Measurements from ENCODE around the gene FAHD1. TPM values are rescaled to one million over a fixed set of nuclear protein-coding genes. Genes with fewer than 3 reads are reported as not detected.
A peak's percentile ranks its signal among the peaks of the same experiment; 100 is the strongest.

Gene FAHD1
- total RNA-seq, 2 experiments from 2014 or later: 4.1 to 4.5 TPM

- no peaks in the 10 kb centered on the region for H3K27me3 Mint-ChIP-seq
- intact Hi-C loops (cut with DNase I, micrococcal nuclease): no loop called here
These were observed 17.7 kb upstream of the FAHD1 start for GRCh38 chr16:1809281-1809801.

DNA sequence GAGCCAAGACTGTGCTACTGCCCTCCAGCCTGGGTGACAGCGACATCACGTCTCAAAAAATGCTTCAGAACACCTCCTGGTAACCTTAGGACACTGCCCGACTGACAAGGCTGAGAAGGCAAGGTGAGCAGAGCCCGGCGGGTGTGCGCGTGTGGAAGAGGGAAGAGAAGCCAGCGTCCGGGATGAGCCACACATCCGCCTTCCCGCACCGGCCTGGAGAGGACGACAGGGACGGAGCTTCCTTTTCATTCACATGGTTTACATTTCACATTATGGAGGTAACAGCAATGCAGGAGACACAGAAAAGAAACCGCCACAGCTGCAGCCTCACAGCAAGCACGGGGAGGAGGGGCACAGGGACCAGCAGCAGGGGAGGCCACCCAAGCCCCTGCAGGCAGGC, 16.9 kb upstream of the FAHD1 start:
- intact Hi-C loops (cut with DNase I, micrococcal nuclease): no loop called here
- H3K27me3 Mint-ChIP-seq: no peaks in the 10 kb centered on the region
- ChIA-PET POLR2A (interaction anchor here (1.5 kb wide), 1 partner anchor 27 kb away, joined by 3 read pairs; the partner anchor contains the start of genes NUBP2 and SPSB3), CTCF (no interaction called here)
- H3K4me3 Mint-ChIP-seq: no peak overlapping the region
- no peak overlapping the region for H3K27ac Mint-ChIP-seq
- ATAC-seq (ENCODE audit: poor library complexity) (no peak), DNase-seq (no peak)
- no peaks in the 10 kb centered on the region for H3K9me3 Mint-ChIP-seq
- peaks cover 6% of the 10 kb centered on the region for H3K4me1 Mint-ChIP-seq (ENCODE audit: low read depth)
- Histone ChIP-seq H3K27me3 (ENCODE audit: control insufficient read depth in 1 of 2, insufficient read depth in 2 of 2, low read length in 2 of 2) (no peaks in the 10 kb centered on the region), H3K4me3 (ENCODE audit: low read length) (no peak overlapping the region), H3K4me1 (ENCODE audit: insufficient read depth, low read length) (peaks cover 3% of the 10 kb centered on the region), H3K36me3 (ENCODE audit: insufficient read depth, low read length) (peaks cover 49% of the 10 kb centered on the region), H3K27ac (ENCODE audit: low read depth in 1 of 2, low read length in 2 of 2) (no peak overlapping the region), H3K9me3 (ENCODE audit: control insufficient read depth in 1 of 2, insufficient read depth in 1 of 2, low read length in 2 of 2) (peaks cover 0 to 5% of the 10 kb centered on the region in 2 experiments)
- peaks cover 55% of the 10 kb centered on the region for H3K36me3 Mint-ChIP-seq (ENCODE audit: low read depth)
- TF ChIP-seq, protein P1, sequence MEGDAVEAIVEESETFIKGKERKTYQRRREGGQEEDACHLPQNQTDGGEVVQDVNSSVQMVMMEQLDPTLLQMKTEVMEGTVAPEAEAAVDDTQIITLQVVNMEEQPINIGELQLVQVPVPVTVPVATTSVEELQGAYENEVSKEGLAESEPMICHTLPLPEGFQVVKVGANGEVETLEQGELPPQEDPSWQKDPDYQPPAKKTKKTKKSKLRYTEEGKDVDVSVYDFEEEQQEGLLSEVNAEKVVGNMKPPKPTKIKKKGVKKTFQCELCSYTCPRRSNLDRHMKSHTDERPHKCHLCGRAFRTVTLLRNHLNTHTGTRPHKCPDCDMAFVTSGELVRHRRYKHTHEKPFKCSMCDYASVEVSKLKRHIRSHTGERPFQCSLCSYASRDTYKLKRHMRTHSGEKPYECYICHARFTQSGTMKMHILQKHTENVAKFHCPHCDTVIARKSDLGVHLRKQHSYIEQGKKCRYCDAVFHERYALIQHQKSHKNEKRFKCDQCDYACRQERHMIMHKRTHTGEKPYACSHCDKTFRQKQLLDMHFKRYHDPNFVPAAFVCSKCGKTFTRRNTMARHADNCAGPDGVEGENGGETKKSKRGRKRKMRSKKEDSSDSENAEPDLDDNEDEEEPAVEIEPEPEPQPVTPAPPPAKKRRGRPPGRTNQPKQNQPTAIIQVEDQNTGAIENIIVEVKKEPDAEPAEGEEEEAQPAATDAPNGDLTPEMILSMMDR (IDR thresholded peaks at IDR 0.05): no peak

More at GRCh38 chr16:1809281-1809801, 17.7 kb upstream of the FAHD1 start:
- ChIA-PET CTCF (no interaction called here), POLR2A (interaction anchor here (1.5 kb wide), 1 partner anchor 27 kb away, joined by 3 read pairs; the partner anchor contains the start of genes NUBP2 and SPSB3)
- DNase-seq (peak in 1 of 14 experiments; percentile 27), ATAC-seq (ENCODE audit: poor library complexity) (no peak)
- Mint-ChIP-seq H3K4me1 (ENCODE audit: low read depth) (peaks cover 6% of the 10 kb centered on the region), H3K4me3 (no peak overlapping the region), H3K27ac (no peak overlapping the region), H3K36me3 (ENCODE audit: low read depth) (peaks cover 55% of the 10 kb centered on the region), H3K9me3 (no peaks in the 10 kb centered on the region)
- H3K9me3 ChIP-seq (ENCODE audit: control insufficient read depth in 1 of 2, insufficient read depth in 1 of 2, low read length in 2 of 2): peaks cover 0 to 5% of the 10 kb centered on the region in 2 experiments
- peaks cover 3% of the 10 kb centered on the region for H3K4me1 ChIP-seq (ENCODE audit: insufficient read depth, low read length)
- H3K36me3 ChIP-seq (ENCODE audit: insufficient read depth, low read length): peaks cover 49% of the 10 kb centered on the region
- TF ChIP-seq, protein P1 (IDR thresholded peaks at IDR 0.05): no peak
- H3K4me3 ChIP-seq (ENCODE audit: low read length): no peak overlapping the region
- H3K27me3 ChIP-seq (ENCODE audit: control insufficient read depth in 1 of 2, insufficient read depth in 2 of 2, low read length in 2 of 2): no peaks in the 10 kb centered on the region
- no peak overlapping the region for H3K27ac ChIP-seq (ENCODE audit: low read depth in 1 of 2, low read length in 2 of 2)

GRCh38 chr16:1810536-1810935, 16.5 kb upstream of the FAHD1 start:
- Histone ChIP-seq H3K4me3 (ENCODE audit: low read length) (no peak overlapping the region), H3K36me3 (ENCODE audit: insufficient read depth, low read length) (peaks cover 50% of the 10 kb centered on the region), H3K27me3 (ENCODE audit: control insufficient read depth in 1 of 2, insufficient read depth in 2 of 2, low read length in 2 of 2) (no peaks in the 10 kb centered on the region), H3K9me3 (ENCODE audit: control insufficient read depth in 1 of 2, insufficient read depth in 1 of 2, low read length in 2 of 2) (peaks cover 0 to 5% of the 10 kb centered on the region in 2 experiments), H3K4me1 (ENCODE audit: insufficient read depth, low read length) (peaks cover 3% of the 10 kb centered on the region), H3K27ac (ENCODE audit: low read depth in 1 of 2, low read length in 2 of 2) (no peak overlapping the region)
- no peaks in the 10 kb centered on the region for H3K9me3 Mint-ChIP-seq
- H3K4me1 Mint-ChIP-seq (ENCODE audit: low read depth): peaks cover 6% of the 10 kb centered on the region
- no peak overlapping the region for H3K4me3 Mint-ChIP-seq
- ChIA-PET POLR2A (interaction anchor here (1.5 kb wide), 1 partner anchor 28 kb away, joined by 3 read pairs; the partner anchor contains the start of genes NUBP2 and SPSB3), CTCF (no interaction called here)
- no peak overlapping the region for H3K27ac Mint-ChIP-seq
- H3K36me3 Mint-ChIP-seq (ENCODE audit: low read depth): peaks cover 55% of the 10 kb centered on the region
- intact Hi-C loops (cut with DNase I, micrococcal nuclease): no loop called here
- TF ChIP-seq, protein P1 (IDR thresholded peaks at IDR 0.05): no peak
- no peaks in the 10 kb centered on the region for H3K27me3 Mint-ChIP-seq
- DNase-seq (no peak), ATAC-seq (ENCODE audit: poor library complexity) (no peak)
